Neutrophil (primary cell): ENCODE data around the gene ROR2.

ENCODE experiments used
- H3K27ac ChIP-seq: fragments of 200-600 bp; sonication (generic); 2 replicates; pipeline ENCODE4 v1.5.1; 2016; ENCODE audit warnings: mild to moderate bottlenecking, moderate library complexity
- H3K27me3 ChIP-seq: fragments of 200-600 bp; sonication (generic); 2 replicates; pipeline ENCODE4 v1.6.0; 2016; ENCODE audit warnings: mild to moderate bottlenecking
- H3K36me3 ChIP-seq: fragments of 200-600 bp; sonication (generic); 2 replicates; pipeline ENCODE4 v1.5.1; 2017
- H3K4me1 ChIP-seq, 2 experiments: fragments of 200-600 bp in 1 of 2; sonication (generic) in 1 of 2; 1 replicate in 1 of 2; 2 replicates in 1 of 2; pipeline versions ENCODE4 v1.5.1 to v1.6.1; 2013 to 2016; ENCODE audit warnings: low read depth in 1 of 2, low read length in 1 of 2, mild to moderate bottlenecking in 1 of 2, moderate library complexity in 1 of 2; ENCODE audit not compliant: control insufficient read depth in 1 of 2, insufficient read depth in 1 of 2
- H3K4me3 ChIP-seq, 2 experiments: fragments of 200-600 bp in 1 of 2; sonication (generic) in 1 of 2; 1 replicate in 1 of 2; 2 replicates in 1 of 2; pipeline ENCODE4 v1.5.1; 2013 to 2016; ENCODE audit warnings: low read depth in 1 of 2, low read length in 1 of 2, mild to moderate bottlenecking in 1 of 2, moderate library complexity in 1 of 2
- H3K9me3 ChIP-seq: fragments of 200-600 bp; sonication (generic); 2 replicates; pipeline ENCODE4 v1.5.1; 2016
- CTCF ChIP-seq: fragments of 200-600 bp; sonication (generic); IDR thresholded peaks from 2 replicates; pipeline ENCODE4 v1.5.1; 2016; ENCODE audit warnings: antibody characterized with exemption

ROR2 gene

DNA sequence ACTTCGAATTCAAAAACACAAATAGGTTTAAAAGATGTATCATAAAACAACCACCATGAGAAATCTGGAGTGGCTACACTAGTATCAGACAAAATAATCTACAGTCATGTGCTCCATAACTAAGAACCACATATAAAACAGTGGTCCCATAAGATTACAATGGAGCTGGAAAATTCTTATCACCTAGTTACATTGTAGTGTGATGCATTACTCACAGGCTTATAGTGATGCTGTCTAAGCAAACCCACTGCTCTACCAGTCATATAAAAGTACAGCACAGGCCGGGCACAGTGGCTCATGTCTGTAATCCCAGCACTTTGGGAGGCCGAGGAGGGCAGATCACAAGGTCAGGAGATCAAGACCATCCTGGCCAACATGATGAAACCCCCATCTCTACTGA is 160.1 kb downstream of the ROR2 start:
- no peaks in the 10 kb centered on the region for H3K36me3 ChIP-seq
- no peaks in the 10 kb centered on the region for H3K9me3 ChIP-seq
- no peak overlapping the region for H3K4me3 ChIP-seq
- no peak overlapping the region for H3K27ac ChIP-seq
- no peak for TF ChIP-seq CTCF
- no peaks in the 10 kb centered on the region for H3K4me1 ChIP-seq
- H3K27me3 ChIP-seq, result no peaks in the 10 kb centered on the region

GRCh38 chr9:91787931-91788330 is 162.1 kb downstream of the ROR2 start:
- H3K9me3 ChIP-seq, result no peaks in the 10 kb centered on the region
- TF ChIP-seq CTCF, result no peak
- H3K4me1 ChIP-seq, result no peaks in the 10 kb centered on the region
- H3K4me3 ChIP-seq, result no peak overlapping the region
- no peak overlapping the region for H3K27ac ChIP-seq
- no peaks in the 10 kb centered on the region for H3K36me3 ChIP-seq
- no peaks in the 10 kb centered on the region for H3K27me3 ChIP-seq

DNA sequence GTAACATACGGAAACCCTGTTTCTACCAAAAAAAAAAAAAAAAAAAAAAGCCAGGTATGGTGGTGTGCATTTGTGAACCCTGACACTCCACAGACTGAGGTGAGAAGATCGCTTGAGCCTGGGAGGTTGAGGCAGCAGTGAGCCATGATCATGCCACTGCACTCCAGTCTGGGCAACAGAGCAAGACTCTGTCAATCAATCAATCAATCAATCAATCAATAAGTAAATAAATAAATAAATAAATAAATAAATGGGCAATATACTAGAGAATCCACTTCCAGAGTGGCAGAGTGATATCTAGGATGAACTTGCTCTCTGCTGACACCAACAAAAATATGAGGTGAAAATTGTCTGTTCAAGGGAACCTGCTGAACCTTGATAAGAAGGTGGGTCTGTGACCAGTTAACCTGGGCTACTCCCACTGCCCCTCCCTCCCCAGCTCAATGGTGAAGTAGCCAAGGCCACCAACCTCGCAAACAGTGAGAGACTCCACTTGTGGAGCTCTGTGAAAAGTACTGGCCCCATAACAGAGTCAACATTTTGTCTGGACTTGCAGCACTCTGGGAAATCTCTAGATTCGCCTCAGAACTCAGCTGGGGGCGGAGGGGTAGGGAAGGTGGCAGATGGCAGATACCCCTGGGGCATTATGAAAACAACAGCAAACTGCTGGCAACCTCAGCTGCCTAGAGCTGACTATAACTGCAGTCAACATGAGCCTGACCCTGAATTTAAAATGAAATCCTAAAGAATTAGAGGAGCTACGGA is 163.7 kb downstream of the ROR2 start:
- Histone ChIP-seq H3K36me3 (no peaks in the 10 kb centered on the region), H3K9me3 (no peaks in the 10 kb centered on the region), H3K27me3 (no peaks in the 10 kb centered on the region), H3K27ac (no peak overlapping the region), H3K4me1 (no peaks in the 10 kb centered on the region), H3K4me3 (no peak overlapping the region)
- TF ChIP-seq CTCF, result no peak

DNA sequence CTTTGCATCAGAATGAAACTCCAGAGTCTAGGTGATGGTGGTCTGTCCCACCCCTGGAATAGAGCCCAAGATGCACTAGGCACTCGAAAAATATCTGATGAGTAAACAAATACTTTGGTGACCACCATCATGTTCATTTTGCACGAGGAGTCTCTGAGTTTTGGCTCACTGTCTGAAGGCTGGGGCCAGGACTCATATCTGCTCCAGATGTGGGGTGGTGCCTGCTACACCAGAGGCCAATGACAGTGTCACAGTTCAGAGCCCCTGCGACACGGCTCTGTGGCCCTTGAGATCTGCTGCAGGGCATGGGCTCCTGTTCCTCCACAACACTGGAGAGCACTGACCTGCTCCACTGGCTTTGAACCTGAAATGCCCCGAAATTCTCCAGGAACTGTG is 164.6 kb downstream of the ROR2 start:
- no peaks in the 10 kb centered on the region for H3K4me1 ChIP-seq
- H3K4me3 ChIP-seq, result no peak overlapping the region
- H3K9me3 ChIP-seq, result no peaks in the 10 kb centered on the region
- no peak for TF ChIP-seq CTCF
- H3K27ac ChIP-seq, result no peak overlapping the region
- no peaks in the 10 kb centered on the region for H3K36me3 ChIP-seq
- H3K27me3 ChIP-seq, result no peaks in the 10 kb centered on the region

- Histone ChIP-seq H3K9me3 (no peaks in the 10 kb centered on the region), H3K27me3 (no peaks in the 10 kb centered on the region), H3K27ac (no peak overlapping the region), H3K36me3 (no peaks in the 10 kb centered on the region), H3K4me1 (no peaks in the 10 kb centered on the region), H3K4me3 (no peak overlapping the region)
- no peak for TF ChIP-seq CTCF
Observed at GRCh38 chr9:91784673-91785446, 165.2 kb downstream of the ROR2 start.
